Keratinocyte (primary cell): Measurements from ENCODE around the gene UMODL1.

ENCODE experiments used
- EZH2 ChIP-seq: IDR thresholded peaks from one replicate; pipeline ENCODE4 v1.6.1; 2012; ENCODE audit warnings: inconsistent platforms, mild to moderate bottlenecking, low read length, moderate library complexity
- TF ChIP-seq, protein P1 (sequence below), 3 experiments: IDR thresholded peaks in 1 of 3; conservative IDR thresholded peaks in 1 of 3; optimal IDR thresholded peaks in 1 of 3; 2 replicates in 2 of 3; 3 replicates in 1 of 3; pipeline versions ENCODE3 to v1.5.1; 2011; ENCODE audit warnings: low read length in 3 of 3, mild to moderate bottlenecking in 3 of 3, moderate library complexity in 2 of 3, control low read depth in 1 of 3, inconsistent platforms in 1 of 3; ENCODE audit not compliant: insufficient read depth in 2 of 3; ENCODE audit errors: extremely low read depth in 1 of 3

DNA sequence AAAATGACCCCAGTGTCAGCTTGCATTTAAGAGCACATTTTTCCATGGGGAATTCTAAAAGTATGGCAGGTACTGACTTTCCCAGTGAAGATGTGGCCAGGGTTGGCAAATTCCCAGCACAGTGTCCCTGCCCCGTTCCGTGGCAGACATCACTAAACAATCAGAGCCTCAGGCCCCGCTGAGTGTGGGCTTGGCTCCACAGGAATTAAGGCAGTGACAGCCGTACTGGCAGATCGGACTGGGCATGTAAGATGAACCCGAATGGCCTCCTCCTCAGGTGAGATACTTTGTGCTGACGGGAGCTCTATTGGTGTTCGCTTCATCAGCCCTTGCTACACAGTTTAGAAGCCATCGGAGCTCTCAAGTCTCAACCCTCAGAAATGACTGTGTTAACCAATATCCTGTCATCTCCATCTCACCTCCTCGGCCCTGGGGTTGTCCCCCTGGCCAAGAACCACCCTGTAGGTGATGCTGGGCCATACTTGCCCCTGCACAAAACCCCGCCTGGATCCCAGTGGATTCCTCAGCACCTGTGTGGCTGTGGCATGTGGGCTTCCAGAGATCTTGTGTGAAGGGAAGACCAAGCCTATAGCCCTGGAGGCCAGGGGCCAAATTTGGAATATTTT is 118.9 kb downstream of the UMODL1 start:
- TF ChIP-seq, protein P1, sequence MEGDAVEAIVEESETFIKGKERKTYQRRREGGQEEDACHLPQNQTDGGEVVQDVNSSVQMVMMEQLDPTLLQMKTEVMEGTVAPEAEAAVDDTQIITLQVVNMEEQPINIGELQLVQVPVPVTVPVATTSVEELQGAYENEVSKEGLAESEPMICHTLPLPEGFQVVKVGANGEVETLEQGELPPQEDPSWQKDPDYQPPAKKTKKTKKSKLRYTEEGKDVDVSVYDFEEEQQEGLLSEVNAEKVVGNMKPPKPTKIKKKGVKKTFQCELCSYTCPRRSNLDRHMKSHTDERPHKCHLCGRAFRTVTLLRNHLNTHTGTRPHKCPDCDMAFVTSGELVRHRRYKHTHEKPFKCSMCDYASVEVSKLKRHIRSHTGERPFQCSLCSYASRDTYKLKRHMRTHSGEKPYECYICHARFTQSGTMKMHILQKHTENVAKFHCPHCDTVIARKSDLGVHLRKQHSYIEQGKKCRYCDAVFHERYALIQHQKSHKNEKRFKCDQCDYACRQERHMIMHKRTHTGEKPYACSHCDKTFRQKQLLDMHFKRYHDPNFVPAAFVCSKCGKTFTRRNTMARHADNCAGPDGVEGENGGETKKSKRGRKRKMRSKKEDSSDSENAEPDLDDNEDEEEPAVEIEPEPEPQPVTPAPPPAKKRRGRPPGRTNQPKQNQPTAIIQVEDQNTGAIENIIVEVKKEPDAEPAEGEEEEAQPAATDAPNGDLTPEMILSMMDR (optimal IDR thresholded peaks at IDR 0.05 in 1 of 3, IDR thresholded peaks at IDR 0.05 in 1 of 3, conservative IDR thresholded peaks at IDR 0.05 in 1 of 3; ENCODE audit: extremely low read depth in 1 of 3, insufficient read depth in 2 of 3, low read length in 3 of 3) = no peak
- TF ChIP-seq EZH2 = no peak
